Epidermal melanocyte (primary cell): ENCODE results near the gene PFKP.

Experiments used
- DNase-seq: peaks from one replicate; pipeline ENCODE4 v3.0.0; 2011; ENCODE audit warnings: low spot score; ENCODE audit not compliant: insufficient read length

PFKP gene

GRCh38 chr10:3069876-3070275, 2.5 kb downstream of the PFKP start:
- DNase-seq = no peak

GRCh38 chr10:3071405-3072198, 4.3 kb downstream of the PFKP start:
- no peak for DNase-seq

- DNase-seq = no peak
These were observed 5.5 kb downstream of the PFKP start for GRCh38 chr10:3072641-3073360.

- DNase-seq = no peak
These were observed 6.9 kb downstream of the PFKP start for GRCh38 chr10:3074145-3074665.

GRCh38 chr10:3074985-3075600, 7.7 kb downstream of the PFKP start:
- DNase-seq = no peak

- DNase-seq = no peak
These were observed 8.8 kb downstream of the PFKP start for GRCh38 chr10:3076138-3076537.

GRCh38 chr10:3077509-3077908, 10.2 kb downstream of the PFKP start:
- no peak for DNase-seq

- no peak for DNase-seq
These were observed 10.7 kb downstream of the PFKP start for GRCh38 chr10:3077940-3078630.

GRCh38 chr10:3081383-3081981, 14.1 kb downstream of the PFKP start:
- DNase-seq = no peak

- no peak for DNase-seq
These were observed 14.9 kb downstream of the PFKP start for GRCh38 chr10:3082290-3082689.

- no peak for DNase-seq
These were observed 18.6 kb downstream of the PFKP start for GRCh38 chr10:3085785-3086567.

GRCh38 chr10:3090388-3090787, 23.0 kb downstream of the PFKP start:
- no peak for DNase-seq

GRCh38 chr10:3090914-3091787, 23.8 kb downstream of the PFKP start:
- no peak for DNase-seq

GRCh38 chr10:3091921-3092320, 24.6 kb downstream of the PFKP start:
- no peak for DNase-seq

GRCh38 chr10:3093996-3094395, 26.6 kb downstream of the PFKP start:
- no peak for DNase-seq

GRCh38 chr10:3094609-3095036, 27.3 kb downstream of the PFKP start:
- DNase-seq = no peak

- peak; percentile 76 for DNase-seq
These were observed 28.2 kb downstream of the PFKP start for GRCh38 chr10:3095373-3096139.

- DNase-seq = no peak
These were observed 28.8 kb downstream of the PFKP start for GRCh38 chr10:3096149-3096548.

GRCh38 chr10:3097160-3097559, 29.8 kb downstream of the PFKP start:
- no peak for DNase-seq
